Hepatocyte (in vitro differentiated cells): Measurements from ENCODE around the gene PIAS1.

ENCODE experiments used
- CTCF ChIP-seq: fragments of 200-600 bp; sonication (generic); IDR thresholded peaks from 2 replicates; pipeline ENCODE4 v1.5.1; 2016; ENCODE audit warnings: antibody characterized with exemption, mild to moderate bottlenecking; ENCODE audit not compliant: poor library complexity
- EZH2 ChIP-seq: fragments of 200-600 bp; sonication (generic); IDR thresholded peaks from 2 replicates; pipeline ENCODE4 v1.6.1; 2016; ENCODE audit warnings: antibody characterized with exemption, mild to moderate bottlenecking, borderline replicate concordance
- EZH2phosphoT487 ChIP-seq: fragments of 200-600 bp; sonication (generic); IDR thresholded peaks from one replicate; pipeline ENCODE4 v1.6.1; 2018; ENCODE audit warnings: antibody characterized with exemption, mild to moderate bottlenecking, low read depth, moderate library complexity; ENCODE audit not compliant: unreplicated experiment, severe bottlenecking

- TF ChIP-seq CTCF = no peak
- TF ChIP-seq EZH2phosphoT487 = no peak
- TF ChIP-seq EZH2 = no peak
These were observed 149.8 kb downstream of the PIAS1 start for GRCh38 chr15:68203956-68204355.
